HG03025 (cell line): ENCODE data around the gene CLIC6.
"Not testable (repeated sequence)": the region's sequence is repeated elsewhere in the genome, so short reads cannot be mapped to it uniquely, and the experiment has no call there.

Experiments
- ATAC-seq: cut with Tn5 transposase; IDR thresholded peaks from one replicate; pipeline ENCODE4 v1.9.1; 2021; ENCODE audit warnings: mild to moderate bottlenecking, moderate library complexity; ENCODE audit not compliant: unreplicated experiment, low FRiP score

The CLIC6 gene

DNA sequence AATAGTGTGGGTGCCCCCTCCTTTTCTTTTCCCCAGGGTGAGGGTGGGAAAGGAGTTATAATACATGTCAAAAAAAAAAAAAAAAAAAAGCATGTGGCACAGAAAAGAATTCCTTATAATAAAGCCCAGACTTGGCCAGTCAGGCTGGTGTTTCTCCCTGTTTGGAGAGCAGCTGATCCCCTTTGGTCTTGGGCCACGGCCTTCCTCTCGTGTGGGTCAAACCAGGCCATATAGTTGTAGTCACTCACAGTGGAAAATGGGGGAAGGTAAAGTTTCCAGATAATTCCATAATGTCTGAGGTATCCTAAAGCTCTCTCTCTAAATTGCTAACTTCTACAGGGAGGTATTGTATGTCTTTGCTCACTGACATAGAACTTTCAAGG lies 22.0 kb downstream of the CLIC6 start:
- no peak for ATAC-seq

GRCh38 chr21:34691390-34692032 lies 22.7 kb downstream of the CLIC6 start:
- ATAC-seq = no peak

DNA sequence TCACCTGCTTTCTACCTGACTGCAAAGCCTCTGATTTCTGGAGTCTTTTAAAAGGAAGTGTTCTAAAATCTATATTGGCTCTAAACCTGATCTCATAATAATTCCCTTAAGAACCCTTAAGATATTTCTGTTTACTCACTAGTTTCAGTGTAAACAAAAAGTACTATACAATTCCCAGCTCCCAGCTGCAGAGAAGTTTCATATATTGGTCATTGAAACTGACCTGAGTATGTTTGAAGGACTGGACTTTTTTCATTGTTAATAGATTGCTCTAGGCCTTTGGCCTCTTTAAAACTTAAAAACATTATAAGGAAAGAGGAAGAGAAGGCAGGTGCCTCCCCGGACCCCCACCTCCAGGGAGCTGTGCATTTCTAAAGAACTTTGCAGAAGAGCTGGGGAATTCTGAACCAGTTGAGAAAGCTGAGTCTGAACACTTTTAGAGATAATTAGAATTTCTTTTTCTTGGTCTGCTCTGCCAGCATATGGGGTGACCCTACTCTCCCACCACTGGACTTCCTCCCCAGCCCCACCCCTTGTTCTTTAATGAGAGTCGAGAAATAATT lies 23.7 kb downstream of the CLIC6 start:
- ATAC-seq = no peak

GRCh38 chr21:34693192-34693810 lies 24.5 kb downstream of the CLIC6 start:
- ATAC-seq = no peak

DNA sequence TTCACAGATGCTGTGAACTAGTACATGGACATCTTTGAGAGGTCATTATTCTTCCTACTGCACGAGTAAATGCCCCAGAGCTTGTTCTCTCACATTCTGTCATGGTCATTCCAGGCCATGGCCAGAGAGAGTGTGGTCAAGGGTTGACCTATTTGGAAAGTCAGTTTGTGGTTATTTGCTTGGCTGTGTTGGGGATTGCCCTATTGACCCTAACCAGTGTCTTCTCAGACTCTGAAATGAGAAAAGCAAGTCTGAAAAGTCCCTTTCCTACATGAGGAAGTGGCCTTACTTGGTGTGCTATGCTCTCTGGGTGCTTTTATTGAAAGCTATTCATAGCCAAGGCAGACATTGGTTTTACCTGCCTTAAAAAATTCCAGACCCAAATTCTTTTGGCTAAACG lies 26.6 kb downstream of the CLIC6 start:
- no peak for ATAC-seq

DNA sequence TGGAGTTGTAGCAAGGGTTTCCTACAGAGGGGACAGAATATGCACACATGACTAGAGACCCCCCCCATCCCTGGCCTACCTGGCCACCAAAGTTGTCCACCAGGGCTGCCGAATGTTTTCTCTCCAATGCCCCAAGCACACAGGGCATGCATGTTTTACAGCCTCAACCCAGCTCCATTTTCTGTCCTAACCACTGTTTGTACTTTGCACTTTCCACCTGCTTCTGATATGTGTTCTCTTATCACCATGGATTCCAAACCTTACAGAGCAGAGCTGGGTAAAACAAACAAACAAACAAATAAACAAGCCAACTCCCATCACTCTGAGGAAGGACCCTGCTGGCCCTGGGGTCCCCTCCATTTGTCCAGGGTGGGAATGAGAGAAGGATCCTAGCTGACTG lies 27.3 kb downstream of the CLIC6 start:
- ATAC-seq = no peak

GRCh38 chr21:34697826-34698225 lies 29.0 kb downstream of the CLIC6 start:
- ATAC-seq = no peak

- ATAC-seq = no peak
Observed at GRCh38 chr21:34698270-34699015, 29.6 kb downstream of the CLIC6 start.

DNA sequence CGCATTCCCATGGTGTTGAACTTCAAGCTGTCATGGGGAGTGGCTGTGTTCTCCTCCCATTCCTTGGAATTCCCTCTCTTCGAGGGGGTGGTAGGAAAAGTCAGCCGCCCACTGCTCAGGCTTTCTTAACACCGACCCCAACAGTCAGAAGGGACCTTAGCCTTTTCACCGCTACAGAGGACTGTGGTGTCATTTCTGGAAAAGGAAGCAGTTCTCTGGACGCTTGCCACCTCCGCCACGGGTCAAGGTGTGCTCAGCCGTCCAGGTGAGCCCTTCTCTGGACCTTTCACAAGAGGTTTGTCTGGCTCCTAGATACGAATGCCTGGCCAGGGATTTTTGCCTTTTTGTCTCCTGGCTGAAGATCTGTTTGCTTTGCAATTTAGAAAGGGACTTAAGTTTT lies 31.8 kb downstream of the CLIC6 start:
- ATAC-seq = no peak

DNA sequence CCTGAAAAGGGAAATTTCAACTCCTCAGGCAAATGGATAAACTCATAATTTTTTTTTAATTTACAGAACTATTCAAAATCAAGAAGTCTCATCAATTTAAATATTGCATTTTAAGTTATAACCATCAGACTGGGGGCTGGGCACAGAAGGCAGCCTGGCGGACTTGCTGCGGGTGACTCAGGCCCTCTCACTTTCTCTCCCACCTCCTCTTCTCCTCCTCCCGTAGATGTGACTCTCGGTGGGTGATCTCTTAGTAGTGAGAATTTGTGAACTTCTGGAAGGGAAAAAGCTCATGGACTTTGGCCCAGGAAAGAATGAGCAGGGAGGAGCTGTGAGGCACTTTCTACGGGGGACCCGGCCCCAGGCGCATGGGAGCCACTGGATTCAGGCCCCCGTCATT lies 32.9 kb downstream of the CLIC6 start:
- no peak for ATAC-seq

- ATAC-seq = no peak
Observed at GRCh38 chr21:34702341-34703170, 33.8 kb downstream of the CLIC6 start.

DNA sequence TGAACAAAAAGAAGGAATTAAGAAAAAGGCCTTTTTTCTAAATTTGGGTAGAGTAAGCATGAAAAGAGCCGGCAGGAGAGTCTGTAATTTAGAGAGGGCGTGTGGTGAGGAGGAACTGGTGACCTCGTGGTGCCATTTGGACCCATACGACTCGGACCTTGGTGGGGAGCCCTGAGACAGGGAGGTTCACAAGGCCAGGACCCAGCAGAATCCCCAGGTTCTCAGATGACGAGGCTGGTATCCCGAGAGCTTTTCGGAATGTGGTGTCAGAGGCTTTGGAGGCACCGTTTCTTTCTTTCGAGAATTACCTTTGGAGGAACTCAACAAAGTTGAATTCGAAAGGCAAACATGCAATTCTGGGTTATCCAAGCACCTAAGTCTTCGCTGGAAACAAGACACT lies 34.8 kb downstream of the CLIC6 start:
- no peak for ATAC-seq

DNA sequence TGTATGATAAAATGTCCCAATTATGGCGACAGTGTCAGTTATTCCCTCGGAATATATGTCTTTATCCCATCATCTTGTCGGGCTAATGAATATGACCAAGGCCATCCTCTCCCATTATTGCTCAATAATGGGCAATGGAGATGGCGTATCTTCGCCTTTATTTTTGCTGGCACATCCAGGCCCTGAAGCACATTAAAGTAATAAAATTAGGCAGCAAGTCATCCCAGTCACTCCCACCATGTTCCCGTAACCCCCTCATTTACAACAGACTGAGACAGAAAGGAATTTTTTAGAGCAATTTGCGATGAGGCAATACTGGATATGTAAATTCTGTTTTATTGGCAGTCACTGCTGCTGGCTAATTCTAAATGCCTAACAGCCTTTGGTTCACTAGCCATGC lies 35.3 kb downstream of the CLIC6 start:
- ATAC-seq = no peak

- ATAC-seq = no peak
Observed at GRCh38 chr21:34705011-34705410, 36.2 kb downstream of the CLIC6 start.

- no peak for ATAC-seq
Observed at GRCh38 chr21:34706337-34706736, 37.5 kb downstream of the CLIC6 start.

DNA sequence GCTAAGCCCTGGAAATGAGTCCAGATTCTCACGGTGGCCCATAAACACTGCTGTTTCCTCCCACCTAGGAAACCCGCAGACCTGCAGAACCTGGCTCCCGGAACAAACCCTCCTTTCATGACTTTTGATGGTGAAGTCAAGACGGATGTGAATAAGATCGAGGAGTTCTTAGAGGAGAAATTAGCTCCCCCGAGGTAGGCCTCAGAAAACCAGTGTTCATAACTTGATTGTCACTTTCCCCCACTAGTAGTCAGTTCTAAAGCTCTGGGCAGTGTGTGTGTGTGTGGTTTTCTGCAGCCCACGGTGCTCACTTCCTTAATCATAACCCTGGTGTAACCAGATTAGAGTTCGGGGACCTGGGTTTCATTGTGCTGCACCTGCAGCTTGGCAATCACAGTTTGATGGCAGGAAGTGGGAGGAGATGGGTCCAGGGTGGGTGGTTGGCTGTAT lies 39.1 kb downstream of the CLIC6 start:
- peak; percentile 88 for ATAC-seq

GRCh38 chr21:34713621-34714020 lies 44.8 kb downstream of the CLIC6 start:
- no peak for ATAC-seq

- ATAC-seq = no peak
Observed at GRCh38 chr21:34715518-34715917, 46.7 kb downstream of the CLIC6 start.

GRCh38 chr21:34715985-34716596 lies 47.3 kb downstream of the CLIC6 start:
- ATAC-seq = no peak

DNA sequence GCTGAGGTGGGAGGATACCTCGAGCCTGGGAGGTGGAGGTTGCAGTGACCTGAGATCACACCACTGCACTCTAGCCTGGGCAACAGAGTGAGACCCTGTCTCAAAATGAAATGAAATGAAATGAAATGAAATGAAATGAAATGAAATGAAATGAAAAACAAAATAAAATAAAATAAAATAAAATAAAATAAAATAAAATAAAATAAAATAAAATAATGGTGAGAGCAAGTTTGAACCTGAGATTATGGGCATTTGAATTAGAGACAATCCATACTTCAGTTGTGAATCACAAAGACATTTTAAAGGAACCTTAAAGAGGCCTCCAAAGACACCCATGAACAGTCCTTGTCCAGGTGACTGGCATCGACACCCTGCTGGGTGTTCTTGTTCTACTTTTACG lies 49.7 kb downstream of the CLIC6 start:
- not testable (repeated sequence) for ATAC-seq
